RWPE2 (cell line): ENCODE results near the gene RAB7B.

ENCODE experiments used
- ATAC-seq: fragments of 200-7000 bp; cut with Tn5 transposase; 3 replicates; pipeline ENCODE4 v1.9.1; 2021; ENCODE audit warnings: low read depth
- DNase-seq: peaks from one replicate; pipeline ENCODE4 v3.0.0-alpha.2; 2020; ENCODE audit warnings: low spot score
- H3K27ac ChIP-seq: fragments of 450-650 bp; 2 replicates; pipeline ENCODE4 v1.5.1; 2017; ENCODE audit warnings: mild to moderate bottlenecking; ENCODE audit not compliant: poor library complexity, severe bottlenecking
- H3K27me3 ChIP-seq: fragments of 250-450 bp; sonication (Bioruptor Pico); 2 replicates; pipeline ENCODE4 v1.5.1; 2021; ENCODE audit warnings: mild to moderate bottlenecking, moderate library complexity; ENCODE audit not compliant: insufficient read depth, poor library complexity, severe bottlenecking
- H3K36me3 ChIP-seq: fragments of 250-450 bp; sonication (Bioruptor Pico); 2 replicates; pipeline ENCODE4 v1.5.1; 2020; ENCODE audit warnings: low read depth, mild to moderate bottlenecking, moderate library complexity
- H3K4me1 ChIP-seq: fragments of 250-450 bp; sonication (Bioruptor Pico); 2 replicates; pipeline ENCODE4 v1.5.1; 2021; ENCODE audit warnings: mild to moderate bottlenecking, moderate library complexity; ENCODE audit not compliant: insufficient read depth, poor library complexity, severe bottlenecking
- H3K4me3 ChIP-seq: fragments of 250-450 bp; sonication (Bioruptor Pico); 2 replicates; pipeline ENCODE4 v1.5.1; 2021; ENCODE audit warnings: mild to moderate bottlenecking, moderate library complexity; ENCODE audit not compliant: severe bottlenecking
- H3K9me3 ChIP-seq: fragments of 250-450 bp; sonication (Bioruptor Pico); 2 replicates; pipeline ENCODE4 v1.5.1; 2021; ENCODE audit warnings: mild to moderate bottlenecking, moderate library complexity; ENCODE audit not compliant: severe bottlenecking
- CTCF ChIP-seq: fragments of 450-650 bp; IDR thresholded peaks from one replicate; pipeline ENCODE4 v1.5.1; 2017; ENCODE audit warnings: mild to moderate bottlenecking, moderate library complexity; ENCODE audit not compliant: poor library complexity, severe bottlenecking

Gene RAB7B

GRCh38 chr1:206010060-206010459, 6.9 kb upstream of the RAB7B start:
- H3K4me3 ChIP-seq: no peak overlapping the region
- TF ChIP-seq CTCF: no peak
- H3K9me3 ChIP-seq: no peaks in the 10 kb centered on the region
- H3K27ac ChIP-seq: no peak overlapping the region
- ATAC-seq (no peak), DNase-seq (no peak)
- H3K4me1 ChIP-seq: peaks cover 2% of the 10 kb centered on the region
- no peaks in the 10 kb centered on the region for H3K36me3 ChIP-seq
- no peaks in the 10 kb centered on the region for H3K27me3 ChIP-seq

- ATAC-seq (no peak), DNase-seq (no peak)
- no peaks in the 10 kb centered on the region for H3K9me3 ChIP-seq
- H3K4me3 ChIP-seq: no peak overlapping the region
- TF ChIP-seq CTCF: no peak
- H3K36me3 ChIP-seq: no peaks in the 10 kb centered on the region
- H3K27me3 ChIP-seq: no peaks in the 10 kb centered on the region
- H3K27ac ChIP-seq: no peak overlapping the region
- H3K4me1 ChIP-seq: peaks cover 33% of the 10 kb centered on the region
Measured at GRCh38 chr1:206006946-206007345, 3.8 kb upstream of the RAB7B start.

GRCh38 chr1:206005778-206006180, 2.6 kb upstream of the RAB7B start:
- no peak for DNase-seq
- no peak overlapping the region for H3K27ac ChIP-seq

GRCh38 chr1:206005234-206005633, 2.0 kb upstream of the RAB7B start:
- Histone ChIP-seq H3K27ac (peak overlapping the region; percentile 91), H3K36me3 (peaks cover 2% of the 10 kb centered on the region), H3K4me1 (peaks cover 45% of the 10 kb centered on the region), H3K4me3 (no peak overlapping the region), H3K9me3 (no peaks in the 10 kb centered on the region), H3K27me3 (no peaks in the 10 kb centered on the region)
- TF ChIP-seq CTCF: no peak
- ATAC-seq (no peak), DNase-seq (no peak)

More at GRCh38 chr1:206005778-206006180, 2.6 kb upstream of the RAB7B start:
- Histone ChIP-seq H3K9me3 (no peaks in the 10 kb centered on the region), H3K4me3 (no peak overlapping the region), H3K36me3 (no peaks in the 10 kb centered on the region; the same call in 1 of the 2 replicates), H3K27me3 (no peaks in the 10 kb centered on the region), H3K4me1 (peaks cover 42% of the 10 kb centered on the region)
- no peak for ATAC-seq
- TF ChIP-seq CTCF: no peak

GRCh38 chr1:206004826-206005225, 1.6 kb upstream of the RAB7B start:
- peaks cover 45% of the 10 kb centered on the region for H3K4me1 ChIP-seq
- H3K27me3 ChIP-seq: no peaks in the 10 kb centered on the region
- no peak for TF ChIP-seq CTCF
- no peak overlapping the region for H3K4me3 ChIP-seq
- H3K36me3 ChIP-seq: peaks cover 5% of the 10 kb centered on the region
- no peak for ATAC-seq
- H3K9me3 ChIP-seq: no peaks in the 10 kb centered on the region
- peak overlapping the region; percentile 91 for H3K27ac ChIP-seq
- DNase-seq: no peak
